Endothelial cell of umbilical vein (primary cell): Measurements from ENCODE around the gene CEACAM16. TPM values are rescaled to one million over a fixed set of nuclear protein-coding genes. Genes with fewer than 3 reads are reported as not detected.

Experiments
- BruUV-seq: library from RNA; stranded (reverse); fragments of 400-500 nt; replicated peaks from 2 replicates; lab custom pipeline; 2021; lab: Mats Ljungman, UMichigan
- CTCF ChIA-PET: fragments of 300-600, 350-600 bp; sonication (Branson Sonifier 250); formaldehyde crosslinking; loops from one replicate; lab custom pipeline; 2021; ENCODE audit warnings: antibody characterized with exemption, inconsistent platforms; lab: Charles Lee
- POLR2A ChIA-PET: fragments of 300-600, 350-600 bp; sonication (Branson Sonifier 250); formaldehyde crosslinking; loops from one replicate; lab custom pipeline; 2021; ENCODE audit warnings: antibody characterized with exemption, inconsistent platforms; lab: Charles Lee
- DNase-seq: peaks from one replicate; pipeline ENCODE4 v3.0.0-alpha.2; 2011; ENCODE audit warnings: low read depth, low spot score
- FAIRE-seq: peaks from 2 replicates; lab custom pipeline; 2011; peaks lifted over from hg19 to GRCh38; lab: Jason Lieb, UNC
- H2AFZ ChIP-seq: 2 replicates; pipeline ENCODE4 v1.6.0; 2012; ENCODE audit warnings: low read depth, low read length, control low read depth, inconsistent platforms
- H3K27ac ChIP-seq: 2 replicates; pipeline ENCODE4 v1.5.1; 2011; ENCODE audit warnings: low read depth, mild to moderate bottlenecking, control low read depth, low read length, moderate library complexity; ENCODE audit not compliant: insufficient read depth
- H3K27me3 ChIP-seq, 2 experiments: 2 replicates each; pipeline versions ENCODE4 v1.6.0 to v1.6.1; 2011; ENCODE audit warnings: low read length in 2 of 2, mixed read lengths in 1 of 2; ENCODE audit not compliant: control insufficient read depth in 2 of 2, insufficient read depth in 2 of 2
- H3K36me3 ChIP-seq, 2 experiments: 2 replicates in 1 of 2; 3 replicates in 1 of 2; pipeline ENCODE4 v1.5.1; 2011; ENCODE audit warnings: low read length in 2 of 2, mild to moderate bottlenecking in 1 of 2, moderate library complexity in 1 of 2; ENCODE audit not compliant: control insufficient read depth in 2 of 2, insufficient read depth in 2 of 2; ENCODE audit errors: extremely low read depth in 1 of 2
- H3K4me1 ChIP-seq: 3 replicates; pipeline ENCODE4 v1.5.1; 2011; ENCODE audit warnings: mild to moderate bottlenecking, low read length; ENCODE audit not compliant: control insufficient read depth, insufficient read depth; ENCODE audit errors: extremely low read depth
- H3K4me2 ChIP-seq: 2 replicates; pipeline ENCODE4 v1.6.1; 2011; ENCODE audit warnings: low read length, control low read depth, mixed read lengths; ENCODE audit not compliant: insufficient read depth
- H3K4me3 ChIP-seq, 3 experiments: fragments of 200-600 bp in 1 of 3; sonication (generic), shearing (Covaris generic) in 1 of 3; replicated peaks in 1 of 3; 2 replicates each; pipeline ENCODE4 v1.5.1; 2011 to 2016; ENCODE audit warnings: control low read depth in 3 of 3, low read length in 3 of 3, mild to moderate bottlenecking in 2 of 3, inconsistent platforms in 1 of 3, low read depth in 1 of 3, moderate library complexity in 1 of 3; ENCODE audit not compliant: insufficient read depth in 1 of 3
- H3K79me2 ChIP-seq: 2 replicates; pipeline ENCODE4 v1.6.0; 2012; ENCODE audit warnings: low read length, inconsistent platforms; ENCODE audit not compliant: control insufficient read depth, insufficient read depth
- H3K9ac ChIP-seq: replicated peaks from 2 replicates; pipeline ENCODE3; 2011; ENCODE audit warnings: low read length, control low read depth; ENCODE audit not compliant: insufficient read depth; ENCODE audit errors: extremely low read depth
- H3K9me1 ChIP-seq: replicated peaks from 3 replicates; pipeline ENCODE4 v1.6.0; 2011; ENCODE audit warnings: mild to moderate bottlenecking, low read length; ENCODE audit not compliant: control insufficient read depth, insufficient read depth; ENCODE audit errors: extremely low read depth
- H3K9me3 ChIP-seq: replicated peaks from 2 replicates; pipeline ENCODE4 v1.5.1; 2012; ENCODE audit warnings: low read length, inconsistent platforms; ENCODE audit not compliant: control insufficient read depth, insufficient read depth
- H4K20me1 ChIP-seq: replicated peaks from 2 replicates; pipeline ENCODE3; 2011; ENCODE audit warnings: mild to moderate bottlenecking, low read length; ENCODE audit not compliant: control insufficient read depth, insufficient read depth; ENCODE audit errors: extremely low read depth
- CTCF ChIP-seq, 2 donors: IDR thresholded peaks; 1 replicate in 1 of 2; 2 replicates in 1 of 2; pipeline ENCODE4 v1.5.1; 2011; ENCODE audit warnings: low read length in 2 of 2, mild to moderate bottlenecking in 2 of 2, moderate library complexity in 2 of 2, control low read depth in 1 of 2, inconsistent platforms in 1 of 2, low read depth in 1 of 2; ENCODE audit not compliant: insufficient read depth in 1 of 2; ENCODE audit errors: extremely low read depth in 1 of 2
- EZH2 ChIP-seq: IDR thresholded peaks from 2 replicates; pipeline ENCODE4 v1.6.1; 2012; ENCODE audit warnings: borderline replicate concordance, low read depth, mild to moderate bottlenecking, moderate library complexity, low read length, inconsistent platforms; ENCODE audit not compliant: severe bottlenecking
- FOS ChIP-seq: IDR thresholded peaks from 2 replicates; pipeline ENCODE4 v1.6.1; 2011; ENCODE audit warnings: mild to moderate bottlenecking, low read length, moderate library complexity, borderline replicate concordance; ENCODE audit not compliant: insufficient read depth
- GATA2 ChIP-seq: IDR thresholded peaks from 2 replicates; pipeline ENCODE4 v1.7.0; 2011; ENCODE audit warnings: low read depth, mild to moderate bottlenecking, moderate library complexity, mixed read lengths, low read length; ENCODE audit not compliant: insufficient read length, insufficient read depth
- JUN ChIP-seq: IDR thresholded peaks from 2 replicates; pipeline ENCODE4 v1.6.1; 2011; ENCODE audit warnings: borderline replicate concordance, low read depth; ENCODE audit not compliant: insufficient read length, insufficient read depth
- MAX ChIP-seq: IDR thresholded peaks from 2 replicates; pipeline ENCODE4 v1.6.1; 2011; ENCODE audit not compliant: insufficient read depth, insufficient read length
- MYC ChIP-seq: IDR thresholded peaks from one replicate; pipeline ENCODE4 v1.6.1; 2011; ENCODE audit warnings: mild to moderate bottlenecking, low read depth, low read length
- POLR2A ChIP-seq: IDR thresholded peaks from 2 replicates; pipeline ENCODE4 v1.6.1; 2012; ENCODE audit warnings: low read depth, mild to moderate bottlenecking, control low read depth, low read length
- POLR2AphosphoS5 ChIP-seq: IDR thresholded peaks from 2 replicates; pipeline ENCODE4 v1.6.1; 2012; ENCODE audit warnings: low read depth, mild to moderate bottlenecking, control low read depth, low read length, moderate library complexity; ENCODE audit not compliant: insufficient read depth
- dilution Hi-C: fragments of 300-500 bp; cut with MboI; formaldehyde crosslinking; loops from one replicate; pipeline ENCODE4 v1.15.0; 2019; ENCODE audit warnings: low sequenced_read_pairs; ENCODE audit not compliant: extremely low pct_ligation_motif_present
- intact Hi-C: fragments of 100-400 bp; cut with micrococcal nuclease; formaldehyde crosslinking; loops from one replicate; pipeline ENCODE4 v1.10.0; 2022
- polyA plus RNA-seq, 4 experiments: library from polyadenylated mRNA; depleted of rRNA in 3 of 4; stranded (reverse) in 3 of 4; unstranded in 1 of 4; fragments of >200 nt; gene quantifications; 2 replicates each; pipeline versions ENCODE4 v1.2.1 to v1.2.3, GENCODE V29; 2011 to 2012; ENCODE audit warnings: missing spikeins in 1 of 4
- total RNA-seq: library from RNA; stranded (reverse); gene quantifications from 2 replicates; pipeline ENCODE4 v1.2.3, GENCODE V29; 2021

CEACAM16 gene
- total and polyA plus RNA-seq, 2 donors (not counting 3 experiments of a cell fraction or from before 2014, with no cell fraction given), result not detected

GRCh38 chr19:44701228-44701627, 2.3 kb downstream of the CEACAM16 start:
- H4K20me1 ChIP-seq, result no peaks in the 10 kb centered on the region
- no peak overlapping the region for H3K9ac ChIP-seq
- dilution Hi-C loops, result no loop called here
- no peaks in the 10 kb centered on the region for H3K4me1 ChIP-seq
- intact Hi-C loops, result no loop called here
- H3K79me2 ChIP-seq, result no peaks in the 10 kb centered on the region
- no peak overlapping the region for H3K27ac ChIP-seq
- no peaks in the 10 kb centered on the region for H3K9me1 ChIP-seq
- H3K4me3 ChIP-seq, result no peak overlapping the region
- no peak overlapping the region for H2AFZ ChIP-seq
- BruUV-seq, result no TSS peak
- POLR2A ChIA-PET, result no interaction called here
- H3K27me3 ChIP-seq, result no peaks in the 10 kb centered on the region
- no peaks in the 10 kb centered on the region for H3K9me3 ChIP-seq
- DNase-seq, result no peak
- CTCF ChIA-PET, result interaction anchor here (0.9 to 1.5 kb wide), 2 partner anchors 11 to 131 kb away, joined by 4 read pairs; no protein-coding TSS in a partner anchor
- no peak for FAIRE-seq
- no peaks in the 10 kb centered on the region for H3K36me3 ChIP-seq
- no peak overlapping the region for H3K4me2 ChIP-seq
- TF ChIP-seq GATA2 (no peak), MYC (no peak), MAX (no peak), POLR2A (no peak), FOS (no peak), CTCF (IDR thresholded peaks at IDR 0.05; ENCODE audit: extremely low read depth in 1 of 2, insufficient read depth in 1 of 2, low read depth in 1 of 2, low read length in 2 of 2) (no peak), JUN (no peak), POLR2AphosphoS5 (no peak), EZH2 (no peak)
